Posterior cingulate gyrus (tissue), 11 donors: Measurements from ENCODE around the gene MMP23B.

Experiments
- DNase-seq, 10 donors: peaks; one replicate each; pipeline versions ENCODE4 v3.0.0 to v3.0.0-alpha.2; 2020 to 2021; ENCODE audit warnings: mixed read lengths in 3 of 10
- intact Hi-C: fragments of 100-400 bp; cut with DNase I; formaldehyde crosslinking; loops from one replicate; pipeline ENCODE4 v1.15.1; 2023

MMP23B gene

DNA sequence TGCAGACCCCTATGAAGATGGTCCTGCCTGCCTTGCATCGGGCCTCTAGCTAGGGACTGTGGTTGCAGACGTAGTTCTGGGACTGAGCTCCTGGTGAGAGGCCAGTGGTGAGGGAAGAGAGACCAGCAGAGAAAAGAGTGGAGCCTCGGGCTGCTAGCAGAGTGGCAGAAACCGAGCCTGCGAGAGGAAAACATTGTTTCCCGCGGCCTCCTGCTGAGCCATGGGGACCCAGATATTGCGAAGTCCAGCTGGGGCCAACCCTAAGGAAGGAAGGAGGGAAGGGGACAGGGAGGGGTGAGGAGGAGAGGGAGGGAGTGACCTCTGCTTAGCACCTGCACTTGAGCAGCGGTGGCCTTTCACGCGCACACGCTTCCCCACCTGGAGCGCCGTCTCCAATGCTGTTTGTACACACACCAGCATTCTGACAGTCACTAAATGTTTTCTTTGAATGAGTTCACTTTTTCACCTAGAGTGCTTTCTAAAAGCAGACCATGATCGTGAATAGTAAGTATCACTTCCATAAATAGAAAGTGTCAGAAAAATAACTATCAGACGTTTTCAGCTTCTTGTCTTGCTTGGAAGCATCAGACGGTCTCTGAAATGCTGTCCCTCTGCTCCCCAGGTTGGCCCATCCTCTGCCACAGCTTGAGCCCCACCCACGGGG, 29.5 kb upstream of the MMP23B start:
- DNase-seq = peak in 3 of 10 donors; percentile 52 to 67 (median 64)
- intact Hi-C loops = no loop called here

DNA sequence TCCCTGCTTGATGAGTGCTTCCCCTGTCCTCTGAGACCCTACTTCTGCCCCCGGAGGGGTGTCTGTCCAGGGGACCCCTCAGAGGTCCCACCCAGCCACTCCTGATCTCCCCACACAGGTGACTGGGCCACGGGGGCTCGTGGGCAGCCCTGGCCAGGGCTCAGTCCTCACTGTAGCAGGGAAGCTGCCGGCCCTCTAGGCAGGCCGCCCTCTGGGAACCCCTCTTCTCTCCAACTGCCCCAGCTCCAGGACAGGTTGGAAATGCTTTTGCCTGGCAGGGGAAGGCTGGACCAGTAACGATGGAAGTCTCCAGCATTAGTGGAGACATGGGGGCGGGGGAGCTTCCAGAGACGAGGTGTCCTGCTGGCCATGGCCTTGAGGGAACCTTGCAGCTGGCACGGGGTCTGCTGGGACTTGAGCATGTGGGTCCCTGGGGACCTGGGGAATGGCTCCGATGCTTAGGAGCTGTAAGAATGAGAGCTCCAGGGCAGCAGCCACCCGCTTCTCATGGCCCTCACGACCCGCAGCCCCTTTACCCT, 28.9 kb upstream of the MMP23B start:
- intact Hi-C loops = no loop called here
- DNase-seq = peak in 2 of 10 donors; percentile 52 to 67

DNA sequence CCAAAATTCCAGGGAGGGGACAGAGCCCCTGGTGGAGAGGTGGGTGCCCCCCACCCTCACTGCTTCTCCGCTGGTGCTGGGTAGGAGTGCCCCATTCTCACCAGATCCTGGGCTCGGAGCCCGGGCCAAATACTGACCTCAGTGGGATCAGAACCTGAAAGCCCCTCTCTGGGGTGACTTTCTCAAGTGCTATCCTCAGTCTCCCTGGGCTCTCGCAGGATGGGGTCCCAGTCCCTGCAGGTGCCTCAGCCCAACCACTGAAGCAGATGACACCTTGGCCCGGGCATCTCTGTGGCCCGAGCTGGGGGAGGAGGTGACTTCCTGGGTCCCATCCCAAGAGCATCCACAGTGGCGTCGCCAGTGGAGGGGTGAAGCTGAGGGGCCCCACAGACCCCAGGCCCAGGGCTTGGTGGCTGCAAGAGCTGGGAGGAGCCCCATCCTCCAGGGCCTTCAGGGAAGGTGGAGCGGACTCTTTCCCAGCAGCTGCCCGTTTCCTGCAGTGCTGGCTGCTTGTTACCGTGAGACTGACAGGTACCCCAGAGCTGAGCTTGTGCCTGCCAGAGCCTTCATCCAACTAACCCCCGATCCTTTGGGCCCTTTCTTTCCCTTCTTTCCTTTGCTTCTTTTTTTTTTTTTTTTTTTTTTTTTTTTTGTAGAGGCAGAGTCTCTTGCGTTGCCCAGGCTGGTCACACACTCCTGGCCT, 28.2 kb upstream of the MMP23B start:
- intact Hi-C loops = no loop called here
- peak in 3 of 10 donors; percentile 39 to 73 (median 67) for DNase-seq

DNA sequence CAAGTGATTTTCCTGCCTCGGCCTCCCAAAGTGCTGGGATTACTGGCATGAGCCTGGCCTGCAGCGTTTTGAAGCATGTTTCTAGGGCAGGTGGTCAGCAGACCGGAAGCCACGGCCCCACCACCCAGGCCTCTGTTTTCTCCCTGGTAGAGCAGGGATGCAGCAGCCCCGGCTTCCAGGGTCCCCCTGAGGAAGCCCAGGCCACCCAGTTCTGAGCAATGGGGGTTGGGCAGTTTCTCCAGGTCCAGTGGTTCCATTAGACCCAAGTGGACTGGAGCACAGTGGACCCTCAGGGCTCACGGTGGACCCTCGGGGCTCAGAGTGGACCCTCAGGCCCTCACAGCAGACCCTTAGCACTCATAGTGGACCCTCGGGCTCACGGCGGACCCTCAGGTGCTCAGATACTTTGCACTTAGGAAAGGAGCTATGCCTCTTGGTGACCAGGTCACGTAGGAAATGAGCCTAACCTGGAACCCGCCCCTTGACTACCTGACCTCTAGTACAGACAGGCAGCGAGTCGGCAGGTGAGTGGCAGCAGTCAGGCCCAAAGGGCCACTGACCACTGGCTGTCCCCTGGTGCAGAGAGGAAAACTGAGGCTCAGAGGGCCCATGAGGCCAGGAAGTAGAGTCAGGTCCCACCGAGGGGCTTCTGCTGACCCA, 27.5 kb upstream of the MMP23B start:
- DNase-seq = peak in 3 of 10 donors; percentile 39 to 74 (median 61)
- intact Hi-C loops = no loop called here

DNA sequence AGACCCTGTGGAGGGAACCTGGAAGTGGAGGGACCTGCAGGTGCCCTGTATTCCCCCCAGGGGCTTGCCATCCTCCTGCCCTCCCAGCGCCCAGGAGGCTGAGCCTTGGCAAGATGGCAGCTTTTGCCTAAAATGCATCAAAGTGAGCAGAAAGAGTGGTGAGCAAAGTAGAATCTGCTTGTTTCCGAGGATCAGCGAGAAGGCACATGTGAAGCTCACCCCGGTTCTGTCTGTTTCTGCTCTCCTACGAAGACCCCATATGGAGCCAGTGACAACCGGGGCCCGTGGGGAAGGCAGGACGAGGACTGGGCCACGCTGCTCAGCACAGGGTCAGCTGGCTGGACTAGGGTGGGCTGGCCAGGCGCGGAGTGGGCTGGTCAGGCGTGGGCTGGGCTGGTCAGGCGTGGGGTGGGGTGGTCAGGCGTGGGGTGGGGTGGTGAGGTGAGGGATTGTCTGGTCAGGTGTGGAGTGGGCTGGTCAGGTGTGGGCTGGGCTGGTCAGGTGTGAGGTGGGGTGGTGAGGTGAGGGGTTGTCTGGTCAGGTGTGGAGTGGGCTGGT, 26.9 kb upstream of the MMP23B start:
- intact Hi-C loops = no loop called here
- DNase-seq = peak in 3 of 10 donors; percentile 45 to 60 (median 59)

DNA sequence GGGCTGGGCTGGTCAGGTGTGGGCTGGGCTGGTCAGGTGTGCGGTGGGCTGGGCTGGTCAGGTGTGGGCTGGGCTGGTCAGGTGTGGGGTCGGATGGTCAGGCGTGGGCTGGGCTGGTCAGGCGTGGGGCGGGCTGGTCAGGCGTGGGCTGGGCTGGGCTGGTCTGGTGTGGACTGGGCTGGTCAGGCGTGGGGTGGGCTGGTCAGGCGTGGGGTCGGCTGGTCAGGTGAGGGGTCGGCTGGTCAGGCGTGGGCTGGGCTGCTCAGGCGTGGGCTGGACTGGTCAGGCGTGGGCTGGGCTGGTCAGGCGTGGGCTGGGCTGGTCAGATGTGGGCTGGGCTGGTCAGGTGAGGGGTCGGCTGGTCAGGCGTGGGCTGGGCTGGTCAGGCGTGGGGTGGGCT, 26.2 kb upstream of the MMP23B start:
- intact Hi-C loops = no loop called here

DNA sequence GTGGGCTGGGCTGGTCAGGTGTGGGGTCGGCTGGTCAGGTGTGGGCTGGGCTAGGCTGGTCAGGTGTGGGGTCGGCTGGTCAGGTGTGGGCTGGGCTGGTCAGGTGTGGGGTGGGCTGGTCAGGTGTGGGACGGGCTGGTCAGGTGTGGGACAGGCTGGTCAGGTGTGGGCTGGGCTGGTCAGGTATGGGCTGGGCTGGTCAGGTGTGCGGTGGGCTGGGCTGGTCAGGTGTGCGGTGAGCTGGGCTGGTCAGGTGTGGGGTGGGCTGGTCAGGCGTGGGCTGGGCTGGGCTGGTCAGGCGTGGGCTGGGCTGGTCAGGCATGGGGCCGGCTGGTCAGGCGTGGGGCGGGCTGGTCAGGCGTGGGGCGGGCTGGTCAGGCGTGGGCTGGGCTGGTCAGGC, 25.7 kb upstream of the MMP23B start:
- intact Hi-C loops = no loop called here
- peak in 2 of 10 donors; percentile 53 for DNase-seq

More for the DNA sequence above, 26.2 kb upstream of the MMP23B start:
- peak in 3 of 10 donors; percentile 34 to 76 (median 59) for DNase-seq

DNA sequence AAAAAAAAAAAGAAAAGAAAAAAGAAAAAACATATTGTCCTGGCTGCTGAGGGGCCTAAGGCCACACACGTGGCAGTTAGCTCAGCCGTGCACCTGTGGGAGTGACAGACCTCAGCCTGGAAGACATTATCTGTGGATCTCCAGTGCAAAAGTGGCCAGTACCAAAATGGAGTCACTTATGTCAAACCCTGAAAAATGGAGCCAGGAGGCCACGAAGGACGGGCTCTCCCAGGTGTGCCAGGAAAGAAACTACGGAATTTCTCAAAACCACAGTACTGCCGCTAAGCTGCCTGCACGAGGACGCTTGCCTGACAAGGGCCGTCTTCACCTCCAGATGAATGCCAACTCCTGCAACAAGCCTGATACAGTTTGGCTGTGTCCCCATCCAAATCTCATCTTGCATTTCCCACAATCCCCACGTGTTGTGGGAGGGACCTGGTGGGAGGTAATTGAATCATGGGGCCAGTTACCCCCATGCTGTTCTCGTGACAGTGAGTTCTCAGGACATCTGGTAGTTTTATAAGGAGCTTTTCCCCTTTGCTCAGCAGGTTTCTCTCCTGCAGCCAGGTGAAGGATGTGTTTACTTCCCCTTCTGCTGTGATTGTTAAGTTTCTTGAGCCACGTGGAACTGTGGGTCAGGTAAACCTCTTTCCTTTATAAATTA, 22.0 kb upstream of the MMP23B start:
- peak in 2 of 10 donors; percentile 5 to 33 for DNase-seq
- intact Hi-C loops = no loop called here

DNA sequence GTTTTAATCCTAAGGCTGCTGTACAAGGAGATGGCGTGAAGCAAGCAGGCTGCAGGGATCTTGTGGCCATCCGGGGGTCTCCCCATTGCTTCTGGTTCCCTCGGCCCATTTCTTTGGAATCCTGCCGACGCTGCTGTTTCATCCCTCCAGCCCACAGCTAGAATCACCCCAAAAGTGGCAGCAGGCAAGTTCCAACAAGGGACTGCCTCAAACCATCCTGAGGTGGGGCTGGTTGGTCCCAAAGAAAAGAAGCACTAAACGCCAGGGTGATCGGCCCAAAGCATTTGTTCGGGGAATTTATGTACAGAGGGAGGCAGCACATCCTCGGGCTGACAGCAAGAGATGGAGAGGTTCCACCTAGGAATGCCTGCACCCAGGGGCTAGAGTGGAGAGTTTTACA, 21.2 kb upstream of the MMP23B start:
- intact Hi-C loops = no loop called here
- DNase-seq = peak in 1 of 10 donors; percentile 53

DNA sequence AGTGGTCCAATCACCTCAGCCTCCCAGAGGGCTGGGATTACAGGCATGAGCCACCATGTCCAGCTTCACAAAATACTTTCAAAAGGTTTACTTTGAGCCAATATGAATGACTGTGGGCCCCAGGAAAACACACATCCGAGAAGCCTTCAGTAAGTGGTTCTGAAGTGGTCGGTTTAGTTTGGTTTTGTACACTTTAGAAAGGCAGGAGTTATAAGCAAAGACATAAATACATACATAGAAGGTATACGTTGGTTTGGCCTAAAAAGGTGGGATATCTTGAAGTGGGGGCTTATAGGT, 19.9 kb upstream of the MMP23B start:
- intact Hi-C loops = no loop called here
- no peak for DNase-seq

DNA sequence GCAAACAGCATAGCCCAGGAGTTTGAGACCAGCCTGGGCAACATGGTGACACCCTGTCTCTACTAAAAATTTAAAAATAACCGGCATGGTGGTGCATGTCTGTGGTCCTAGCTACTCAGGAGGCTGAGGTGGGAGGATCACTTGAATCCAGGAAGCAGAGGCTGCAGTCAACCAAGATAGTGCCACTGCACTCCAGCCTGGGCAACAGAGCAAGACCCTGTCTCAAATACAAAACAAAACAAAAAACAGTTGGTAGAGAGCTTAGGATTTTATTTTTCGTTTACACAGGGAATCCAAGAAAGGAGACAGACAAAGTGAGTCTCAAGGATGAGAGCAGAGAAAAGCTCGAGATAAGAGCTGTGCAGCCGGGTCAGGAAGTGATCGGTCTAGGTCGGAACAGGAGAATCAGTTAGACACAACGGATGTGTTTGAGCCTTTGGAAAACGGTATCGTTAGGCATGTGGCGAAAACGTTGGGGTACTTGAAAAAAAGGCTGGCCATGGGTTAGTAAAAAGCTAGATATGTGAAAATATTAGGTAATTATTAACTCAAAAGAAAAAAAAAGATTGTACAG, 18.4 kb upstream of the MMP23B start:
- intact Hi-C loops = loop anchor here (2.0 kb wide), 1 partner anchor 39 kb away; the partner anchor contains the start of gene SSU72
- DNase-seq = no peak

DNA sequence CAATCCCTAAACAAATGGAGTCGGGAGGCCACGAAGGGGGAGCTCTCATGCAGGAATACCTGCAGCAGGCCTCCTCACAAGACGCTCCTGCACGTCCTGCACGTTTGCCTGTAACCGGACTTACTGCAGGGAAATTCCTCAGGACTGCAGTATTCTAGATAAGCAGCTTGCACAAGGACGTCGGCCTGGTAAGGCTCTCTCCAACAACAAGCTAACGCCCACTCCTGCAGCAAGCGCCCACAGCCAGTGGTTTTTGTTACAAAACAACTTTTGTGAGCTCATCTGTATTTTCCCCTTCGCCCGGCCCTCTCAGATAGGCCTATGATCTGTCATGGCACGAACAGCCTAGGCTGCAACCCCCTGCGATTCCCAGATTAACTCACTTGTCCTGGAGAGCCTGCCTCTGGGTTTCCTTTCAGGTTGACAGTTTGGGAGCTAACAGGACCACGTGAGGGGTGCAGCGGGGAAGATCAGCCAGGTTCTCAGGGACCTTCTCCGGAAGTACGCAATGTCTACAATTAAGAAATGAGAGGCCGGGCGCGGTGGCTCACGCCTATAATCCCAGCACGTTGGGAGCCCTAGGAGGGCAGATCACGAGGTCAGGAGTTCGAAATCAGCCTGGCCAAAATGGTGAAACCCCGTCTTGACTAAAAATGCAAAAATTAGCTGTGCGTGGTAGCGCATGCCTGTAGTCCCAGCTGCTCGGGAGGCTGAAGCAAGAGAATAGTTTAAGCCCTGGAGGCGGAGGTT, 17.6 kb upstream of the MMP23B start:
- intact Hi-C loops = loop anchor here (2.0 kb wide), 1 partner anchor 40 kb away; the partner anchor contains the start of gene SSU72
- DNase-seq = peak in 3 of 10 donors; percentile 29 to 47 (median 43)

DNA sequence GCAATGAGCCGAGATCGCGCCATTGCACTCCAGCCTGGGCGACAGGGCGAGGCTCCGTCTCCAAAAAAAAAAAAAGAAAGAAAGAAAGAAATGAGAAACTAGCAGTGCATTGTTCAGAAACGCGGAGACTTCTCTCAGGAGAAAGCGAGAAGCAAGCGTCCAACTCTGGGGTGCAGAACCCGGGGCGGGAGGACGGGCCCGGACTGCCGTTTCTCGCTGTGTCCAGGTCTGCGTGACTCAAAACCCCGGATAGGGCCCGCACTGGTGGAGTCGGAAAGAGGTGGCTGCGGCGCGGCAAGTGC, 17.1 kb upstream of the MMP23B start:
- DNase-seq = no peak
- intact Hi-C loops = loop anchor here (2.0 kb wide), 1 partner anchor 40 kb away; the partner anchor contains the start of gene SSU72

DNA sequence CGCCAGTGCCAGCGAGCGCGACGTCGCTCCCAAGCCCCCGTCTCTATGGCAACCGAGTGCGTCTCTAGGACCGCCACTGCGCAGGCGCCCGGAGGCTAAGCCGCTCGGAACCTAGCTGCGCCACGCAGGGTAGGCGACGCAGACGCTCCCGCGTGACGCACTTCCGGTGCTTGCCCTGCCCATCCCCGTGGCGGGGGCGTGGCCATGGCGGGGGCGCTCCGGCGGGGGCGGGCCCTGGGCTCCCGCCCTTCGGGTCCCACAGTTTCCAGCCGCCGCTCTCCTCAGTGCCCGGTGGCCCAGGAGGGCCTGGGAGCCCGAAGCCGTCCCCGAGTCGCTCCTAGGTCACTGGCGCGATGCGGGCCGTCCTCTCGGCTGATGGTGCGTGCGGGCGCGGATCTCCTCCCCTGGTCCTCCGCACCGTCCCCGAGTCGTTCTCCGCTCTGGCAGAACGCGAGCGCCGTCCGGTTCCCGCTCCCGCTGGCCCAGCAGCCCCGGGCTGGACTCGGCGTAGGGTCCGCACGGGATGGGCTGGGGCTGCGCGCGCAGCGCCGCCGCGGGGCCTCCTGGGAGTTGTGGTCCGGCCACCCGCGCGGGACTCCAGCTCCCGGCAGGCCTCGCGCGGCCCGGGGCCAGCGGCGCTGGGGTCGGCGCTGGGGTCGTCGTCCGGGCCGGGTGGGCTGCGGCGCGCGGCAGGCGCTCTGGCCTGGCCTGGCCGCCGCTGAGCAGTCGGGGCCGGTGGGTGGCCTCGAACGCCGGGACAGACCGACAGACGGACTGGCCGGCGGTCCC, 16.5 kb upstream of the MMP23B start, which contains the start of gene MIB2:
MIB2 (plus strand) TSS at position 245 of the 789 bp plus-strand sequence. CDS start 7,953 bp downstream, outside the sequence.
- DNase-seq = peak; percentile 92 to 100 (median 96)
- intact Hi-C loops = loop anchor here (2.0 kb wide), 1 partner anchor 41 kb away; the partner anchor contains the start of gene SSU72

DNA sequence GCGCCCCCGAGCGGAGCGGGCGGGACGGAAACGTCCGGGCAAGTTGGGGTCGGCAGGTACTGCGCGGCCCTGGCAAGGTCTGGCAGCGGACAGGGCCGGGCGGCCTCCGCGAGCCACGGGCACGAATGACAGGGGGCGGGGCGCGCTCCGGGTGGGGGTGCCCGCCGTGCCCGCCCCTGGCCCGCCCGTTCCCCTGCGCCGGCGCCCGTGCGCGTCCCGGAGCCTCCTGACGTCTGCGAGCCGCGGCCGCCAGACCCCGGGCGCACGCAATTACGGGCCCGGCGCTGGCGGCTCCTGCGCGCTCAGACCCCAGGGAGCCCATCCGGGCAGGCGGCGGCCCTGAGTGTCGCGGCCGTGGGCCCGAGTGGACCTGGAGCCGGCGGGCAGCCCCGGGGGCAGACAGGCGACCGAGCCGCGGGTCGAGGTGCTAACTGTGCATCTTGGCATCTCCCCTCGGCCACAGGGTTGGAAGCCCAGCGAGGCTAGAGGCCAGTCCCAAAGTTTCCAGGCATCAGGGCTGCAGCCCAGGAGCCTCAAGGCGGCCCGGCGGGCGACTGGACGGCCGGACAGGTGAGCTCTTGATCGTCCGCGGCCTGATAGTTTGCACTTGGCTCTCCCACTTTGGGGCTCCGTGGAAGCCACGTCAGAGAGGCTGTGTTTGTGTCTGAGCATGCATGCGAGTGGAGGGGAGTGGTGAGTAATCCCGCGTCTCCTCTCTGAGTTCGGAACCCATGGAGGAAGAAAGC, 15.8 kb upstream of the MMP23B start:
- intact Hi-C loops = no loop called here
- DNase-seq = peak in 3 of 10 donors; percentile 16 to 79 (median 30)

DNA sequence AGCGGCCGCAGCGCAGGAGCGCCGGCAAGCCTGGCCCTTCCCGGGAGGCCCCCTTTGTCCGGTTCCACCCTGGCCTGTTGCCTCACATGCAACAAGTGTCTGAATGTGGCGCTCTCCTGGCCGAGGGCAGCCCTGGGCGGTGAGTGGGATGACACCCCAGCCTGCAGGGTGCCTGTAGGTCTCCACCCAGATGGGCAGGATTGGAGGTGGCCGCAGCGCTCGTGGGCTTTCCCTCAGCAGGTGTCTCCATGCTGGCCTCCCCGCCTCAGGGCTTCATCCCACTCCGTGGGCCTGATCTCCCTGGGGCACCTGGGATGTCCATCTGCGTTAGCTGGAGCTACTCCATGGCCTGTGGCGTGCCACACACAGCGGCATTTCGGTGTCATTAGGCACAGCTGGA, 15.1 kb upstream of the MMP23B start:
- DNase-seq = peak in 1 of 10 donors; percentile 72
- intact Hi-C loops = no loop called here

DNA sequence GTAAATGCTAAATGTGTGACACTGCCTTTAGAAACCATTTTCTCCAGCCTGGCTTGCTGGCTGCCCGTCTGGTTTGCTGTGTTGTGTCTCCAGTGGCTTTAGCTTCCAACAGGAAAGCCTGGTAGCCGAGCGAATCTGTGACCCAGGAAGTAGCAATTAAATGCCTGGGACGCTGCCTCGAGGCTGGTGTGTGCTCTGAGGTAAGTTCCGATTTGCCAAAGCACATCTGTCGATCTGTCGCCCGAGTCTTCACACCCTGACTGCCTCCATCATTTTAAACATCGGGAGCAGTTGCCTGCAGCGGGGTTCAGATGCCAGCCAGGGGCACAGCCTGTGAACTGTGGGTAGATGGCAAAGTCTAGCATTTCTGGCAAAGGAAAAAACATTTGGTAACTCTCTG, 14.5 kb upstream of the MMP23B start:
- DNase-seq = peak in 1 of 10 donors; percentile 14

DNA sequence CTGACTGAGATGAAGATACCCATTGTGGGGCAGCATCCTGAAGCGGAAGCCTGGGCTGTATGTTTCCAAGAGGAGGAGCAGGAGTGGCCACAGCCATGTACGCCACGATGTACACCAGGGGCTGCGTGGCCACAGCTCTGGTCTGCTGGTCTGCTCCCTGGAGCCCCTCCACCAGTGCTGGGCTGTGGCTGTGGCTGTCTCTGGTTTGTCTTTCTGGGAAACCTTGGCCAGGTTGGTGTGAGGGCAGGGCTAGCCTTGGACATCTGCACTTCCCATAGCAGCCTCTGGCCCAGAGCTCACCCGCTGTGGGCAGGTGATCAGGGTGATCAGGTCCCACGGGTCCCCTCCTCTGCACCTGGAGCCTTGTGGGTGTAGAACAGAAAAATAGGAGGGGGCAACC, 14.0 kb upstream of the MMP23B start:
- DNase-seq = peak in 1 of 10 donors; percentile 43
- intact Hi-C loops = no loop called here

More for the DNA sequence above, 14.5 kb upstream of the MMP23B start:
- intact Hi-C loops = no loop called here
